ENCODE data around the gene ZNF791. TPM values are rescaled to one million over a fixed set of nuclear protein-coding genes. Genes with fewer than 3 reads are reported as not detected.
"Not testable (repeated sequence)": the region's sequence is repeated elsewhere in the genome, so short reads cannot be mapped to it uniquely, and the experiment has no call there.

ZNF791 gene
- total RNA-seq, 1 experiment from 2014 or later: 9.0 TPM

- DNase-seq (ENCODE audit: low read depth): no peak
These were observed 18.5 kb downstream of the ZNF791 start for GRCh38 chr19:12629215-12629614.

- no peak for DNase-seq (ENCODE audit: low read depth)
These were observed 25.9 kb downstream of the ZNF791 start for GRCh38 chr19:12636631-12637030.

GRCh38 chr19:12638611-12639182 lies 28.0 kb downstream of the ZNF791 start:
- DNase-seq (ENCODE audit: low read depth): no peak

- DNase-seq (ENCODE audit: low read depth): peak; percentile 91
These were observed 29.3 kb downstream of the ZNF791 start for GRCh38 chr19:12639901-12640613.

GRCh38 chr19:12641456-12641855 lies 30.7 kb downstream of the ZNF791 start:
- DNase-seq (ENCODE audit: low read depth): no peak

- DNase-seq (ENCODE audit: low read depth): no peak
These were observed 31.8 kb downstream of the ZNF791 start for GRCh38 chr19:12642506-12642905.

GRCh38 chr19:12643716-12644115 lies 33.0 kb downstream of the ZNF791 start:
- not testable (repeated sequence) for DNase-seq (ENCODE audit: low read depth)

- no peak for DNase-seq (ENCODE audit: low read depth)
These were observed 35.8 kb downstream of the ZNF791 start for GRCh38 chr19:12646551-12646950.

GRCh38 chr19:12647047-12647446 lies 36.3 kb downstream of the ZNF791 start:
- no peak for DNase-seq (ENCODE audit: low read depth)

- DNase-seq (ENCODE audit: low read depth): peak; percentile 49
These were observed 36.9 kb downstream of the ZNF791 start for GRCh38 chr19:12647490-12648071.

- DNase-seq (ENCODE audit: low read depth): no peak
These were observed 37.4 kb downstream of the ZNF791 start for GRCh38 chr19:12648088-12648487.

- DNase-seq (ENCODE audit: low read depth): no peak
These were observed 39.2 kb downstream of the ZNF791 start for GRCh38 chr19:12649941-12650340.

GRCh38 chr19:12652219-12652618 lies 41.5 kb downstream of the ZNF791 start:
- DNase-seq (ENCODE audit: low read depth): no peak

- no peak for DNase-seq (ENCODE audit: low read depth)
These were observed 44.8 kb downstream of the ZNF791 start for GRCh38 chr19:12655546-12655945.

- DNase-seq (ENCODE audit: low read depth): no peak
These were observed 46.3 kb downstream of the ZNF791 start for GRCh38 chr19:12656899-12657571.

GRCh38 chr19:12657966-12658365 lies 47.2 kb downstream of the ZNF791 start:
- DNase-seq (ENCODE audit: low read depth): no peak

GRCh38 chr19:12660980-12661379 lies 50.3 kb downstream of the ZNF791 start:
- DNase-seq (ENCODE audit: low read depth): no peak

GRCh38 chr19:12664406-12665280 lies 53.9 kb downstream of the ZNF791 start:
- no peak for DNase-seq (ENCODE audit: low read depth)

- DNase-seq (ENCODE audit: low read depth): no peak
These were observed 54.5 kb downstream of the ZNF791 start for GRCh38 chr19:12665281-12665573.

- no peak for DNase-seq (ENCODE audit: low read depth)
These were observed 55.0 kb downstream of the ZNF791 start for GRCh38 chr19:12665671-12666264.

- DNase-seq (ENCODE audit: low read depth): peak; percentile 84
These were observed 55.7 kb downstream of the ZNF791 start, which contains the start of the genes MAN2B1 and WDR83 for GRCh38 chr19:12666265-12667048. Gene MAN2B1 (minus strand): TSS chr19:12666742. CDS start chr19:12666701, 41 bp downstream. Gene WDR83 (plus strand): TSS chr19:12666807. CDS start chr19:12669791, 2,984 bp downstream.
